GM21786 (cell line): ENCODE results near the gene RCL1.
"Not testable (repeated sequence)": the region's sequence is repeated elsewhere in the genome, so short reads cannot be mapped to it uniquely, and the experiment has no call there.

Experiments used
- ATAC-seq: cut with Tn5 transposase; IDR thresholded peaks from one replicate; pipeline ENCODE4 v1.9.1; 2021; ENCODE audit not compliant: unreplicated experiment

Gene RCL1

GRCh38 chr9:4873066-4873465, 80.3 kb downstream of the RCL1 start:
- no peak for ATAC-seq

- no peak for ATAC-seq
Measured at GRCh38 chr9:4875559-4875958, 82.8 kb downstream of the RCL1 start.

DNA sequence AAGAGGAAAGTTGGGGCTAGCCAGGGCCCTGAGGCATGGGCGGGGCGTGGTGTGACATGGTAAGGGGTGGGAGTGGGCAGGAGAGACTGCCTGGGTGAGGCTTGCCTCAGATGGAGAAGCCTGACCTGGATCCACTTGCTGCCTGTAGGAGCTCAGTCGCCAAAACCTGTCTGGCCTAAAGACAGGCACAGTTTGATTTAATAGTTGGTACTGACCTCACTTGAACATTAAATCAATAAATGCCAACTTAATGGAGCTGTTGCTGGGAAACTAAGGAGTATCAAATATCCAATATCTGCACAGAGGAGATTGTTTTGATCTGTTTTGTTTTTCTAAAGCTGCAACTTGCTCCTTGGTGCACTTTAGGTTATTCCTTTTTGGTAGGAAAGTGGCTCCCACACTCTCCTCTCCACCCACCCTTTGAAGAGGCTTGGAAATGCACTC, 86.4 kb downstream of the RCL1 start:
- ATAC-seq = no peak

GRCh38 chr9:4883326-4883873, 90.7 kb downstream of the RCL1 start:
- ATAC-seq = no peak

GRCh38 chr9:4886698-4887097, 94.0 kb downstream of the RCL1 start:
- ATAC-seq = peak; percentile 99

DNA sequence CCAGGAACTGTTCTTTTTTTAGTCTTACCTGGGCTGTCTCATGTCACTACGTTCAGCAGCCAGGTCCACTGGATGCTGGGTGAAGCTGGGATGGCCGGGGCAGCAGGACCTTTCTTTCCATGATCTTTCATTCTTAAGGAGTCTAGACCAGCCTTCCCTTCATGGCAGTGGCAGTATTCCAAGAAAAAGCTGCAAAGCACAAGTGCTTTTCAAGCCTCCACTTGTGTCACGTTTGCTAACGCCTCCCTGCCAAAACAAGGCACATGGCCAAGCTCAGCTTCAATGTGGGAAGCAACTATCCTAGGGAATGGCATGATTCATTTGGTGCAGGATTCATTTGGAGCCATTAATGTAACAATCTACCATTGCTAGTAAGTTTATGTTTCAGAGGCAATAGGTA, 94.8 kb downstream of the RCL1 start:
- no peak for ATAC-seq

DNA sequence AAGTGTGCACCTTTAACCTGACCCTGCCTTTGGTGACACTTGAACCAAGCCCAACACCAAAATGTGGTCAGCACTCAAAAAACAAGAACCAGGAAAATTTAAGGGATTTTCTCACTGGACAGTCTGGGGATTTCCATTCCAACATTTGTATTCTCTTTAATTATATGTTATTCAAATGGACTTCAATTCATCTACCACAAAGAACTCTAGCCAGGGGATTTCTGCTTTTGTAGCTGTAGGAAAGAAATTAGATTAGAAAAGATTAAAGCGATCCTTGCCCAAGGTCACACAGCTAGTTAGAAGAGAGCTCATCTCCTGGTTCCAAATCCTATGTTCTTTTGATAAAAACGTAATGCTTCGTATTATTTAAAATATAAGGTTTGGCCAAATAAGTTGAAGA, 97.5 kb downstream of the RCL1 start:
- ATAC-seq = no peak

- no peak for ATAC-seq
Measured at GRCh38 chr9:4890929-4891328, 98.2 kb downstream of the RCL1 start.

- no peak for ATAC-seq
Measured at GRCh38 chr9:4891674-4892073, 98.9 kb downstream of the RCL1 start.

- ATAC-seq = no peak
Measured at GRCh38 chr9:4892501-4893194, 99.9 kb downstream of the RCL1 start.

- ATAC-seq = no peak
Measured at GRCh38 chr9:4894076-4894475, 101.3 kb downstream of the RCL1 start.

GRCh38 chr9:4899853-4900252, 107.1 kb downstream of the RCL1 start:
- not testable (repeated sequence) for ATAC-seq

GRCh38 chr9:4901401-4902134, 108.8 kb downstream of the RCL1 start:
- not testable (repeated sequence) for ATAC-seq

GRCh38 chr9:4902135-4902475, 109.4 kb downstream of the RCL1 start:
- ATAC-seq = no peak

DNA sequence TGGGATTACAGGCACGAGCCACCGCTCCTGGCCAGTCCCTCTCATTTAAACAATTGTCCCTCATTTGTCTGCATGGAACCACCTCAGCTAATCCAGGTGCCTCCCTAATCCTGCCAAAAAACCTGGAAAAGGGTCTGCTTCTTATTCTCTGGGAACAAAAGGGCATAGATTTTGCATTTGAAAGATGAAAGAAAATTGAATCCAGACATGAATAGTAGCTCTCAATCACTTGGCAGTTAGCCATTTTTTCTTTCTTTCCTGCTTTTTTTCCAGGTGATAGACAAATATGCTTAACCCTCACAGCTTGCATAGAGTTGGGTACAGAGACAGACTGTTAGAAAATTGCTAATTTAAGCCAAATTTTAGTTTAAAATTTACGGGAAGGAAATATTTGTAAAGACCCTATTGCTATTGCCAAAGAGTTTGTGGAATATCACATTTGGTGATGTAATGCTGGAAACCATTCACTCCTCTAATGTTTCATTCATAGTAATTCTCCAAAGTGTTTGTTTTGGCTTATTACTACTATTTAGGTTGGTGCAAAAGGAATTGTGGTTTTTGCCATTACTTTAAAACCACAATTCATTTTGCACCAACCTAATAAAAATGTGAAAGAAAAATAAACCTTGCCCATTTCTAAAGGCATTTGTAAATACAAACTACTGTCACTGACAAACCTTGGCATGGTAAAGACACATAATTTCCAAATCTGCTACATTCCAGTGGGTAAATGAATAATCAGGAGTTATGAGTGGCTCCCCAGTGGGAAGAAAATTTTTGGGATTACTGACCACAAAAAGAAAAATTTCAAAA, 111.8 kb downstream of the RCL1 start:
- no peak for ATAC-seq

- ATAC-seq = no peak
Measured at GRCh38 chr9:4905135-4905490, 112.4 kb downstream of the RCL1 start.
